Spleen (tissue), 11 donors: ENCODE results near the gene ELOVL4. TPM values are rescaled to one million over a fixed set of nuclear protein-coding genes. Genes with fewer than 3 reads are reported as not detected.

ENCODE experiments used
- DNase-seq: peaks from one replicate; pipeline ENCODE4 v3.0.0-alpha.2; 2020
- H3K27ac ChIP-seq, 8 donors: fragments of 200-600 bp; sonication (generic) in 7 of 8; 1 replicate in 4 of 8; 2 replicates in 4 of 8; pipeline versions ENCODE4 v1.5.0 to v1.8.0; 2016 to 2021; ENCODE audit warnings: inconsistent platforms in 4 of 8, mild to moderate bottlenecking in 4 of 8, moderate library complexity in 1 of 8
- H3K27me3 ChIP-seq, 7 donors: fragments of 200-600 bp; sonication (generic) in 6 of 7; replicated peaks in 1 of 7; 1 replicate in 4 of 7; 2 replicates in 3 of 7; pipeline versions ENCODE4 v1.5.0 to v1.8.0; 2016 to 2021; ENCODE audit warnings: inconsistent platforms in 3 of 7, mild to moderate bottlenecking in 1 of 7
- H3K36me3 ChIP-seq, 6 donors: fragments of 200-600 bp; sonication (generic) in 5 of 6; 1 replicate in 4 of 6; 2 replicates in 2 of 6; pipeline versions ENCODE4 v1.5.0 to v1.8.0; 2016 to 2021; ENCODE audit warnings: inconsistent platforms in 2 of 6
- H3K4me1 ChIP-seq, 6 donors: fragments of 200-600 bp; sonication (generic) in 5 of 6; 1 replicate in 3 of 6; 2 replicates in 3 of 6; pipeline versions ENCODE4 v1.5.0 to v1.8.0; 2016 to 2021; ENCODE audit warnings: inconsistent platforms in 3 of 6
- H3K4me3 ChIP-seq, 8 donors: fragments of 200-600 bp; sonication (generic) in 7 of 8; 1 replicate in 4 of 8; 2 replicates in 4 of 8; pipeline versions ENCODE4 v1.5.0 to v1.8.0; 2016 to 2021; ENCODE audit warnings: inconsistent platforms in 4 of 8, mild to moderate bottlenecking in 4 of 8, moderate library complexity in 2 of 8
- H3K9me3 ChIP-seq, 8 donors: fragments of 200-600 bp; sonication (generic) in 7 of 8; 1 replicate in 4 of 8; 2 replicates in 4 of 8; pipeline versions ENCODE4 v1.5.0 to v1.8.0; 2016 to 2021; ENCODE audit warnings: inconsistent platforms in 4 of 8
- POLR2A ChIP-seq, 3 donors: fragments of 450-650 bp; IDR thresholded peaks; one replicate each; pipeline ENCODE4 v1.5.1; 2017; ENCODE audit warnings: antibody characterized with exemption in 3 of 3, mild to moderate bottlenecking in 1 of 3
- POLR2AphosphoS5 ChIP-seq, 3 donors: sonication (generic); formaldehyde crosslinking; IDR thresholded peaks; one replicate each; pipeline ENCODE4 v1.5.1; 2017; ENCODE audit warnings: antibody characterized with exemption in 3 of 3
- WGBS, 5 donors: extraction: QIAGEN DNeasy Blood & Tissue Kit in 3 of 5; methylation state at CpG; one replicate each; pipeline versions ENCODE4 v1.1.5 to v1.1.7; 2013 to 2018; 5-methylcytosine and 5-hydroxymethylcytosine counted together
- intact Hi-C: fragments of 100-400 bp; cut with DNase I; formaldehyde crosslinking; loops from one replicate; pipeline ENCODE4 v1.15.0; 2023; ENCODE audit warnings: low total_unique reads
- polyA plus RNA-seq, 3 donors: library from polyadenylated mRNA; stranded (reverse); fragments of 200-250 nt; gene quantifications; one replicate each; pipeline ENCODE4 v1.2.1, GENCODE V29; 2013
- total RNA-seq, 7 donors: library from RNA; depleted of rRNA in 3 of 7; stranded (reverse); fragments of >200 nt in 3 of 7; fragmentation: NEBNext Ultra II Directional in 4 of 7; extraction: Animal tissue kit (Norgen Biotek cat#: 25700) in 4 of 7; gene quantifications; one replicate each; pipeline versions ENCODE4 v1.1.0 to v1.2.1, GENCODE V29; 2016 to 2021
- TF ChIP-seq, protein P1 (sequence below), 11 experiments: fragments of 200-600 bp in 7 of 11; fragments of 450-650 bp in 4 of 11; sonication (generic) in 4 of 11; IDR thresholded peaks in 8 of 11; conservative IDR thresholded peaks in 3 of 11; 1 replicate in 7 of 11; 2 replicates in 4 of 11; pipeline versions ENCODE4 v1.4.0 to v1.8.0; 2016 to 2021; ENCODE audit warnings: antibody characterized with exemption in 11 of 11, inconsistent platforms in 4 of 11, mild to moderate bottlenecking in 1 of 11
- donor health status: healthy with polysubstance abuse.
- donor health status: DM: no; HTN: no; CAD: no; lungs with moderate emphysema.
- donor health status: DM: no; HTN: no; CAD: no.
- donor health status: Bipolar disorder and iron deficiency.
- donor health status: healthy.
- donor health status: DM: no; HTN: no; CAD: no.
- donor health status: DM: yes; HTN: yes; CAD: no.

The ELOVL4 gene
- total and polyA plus RNA-seq, 10 donors: 0.17 to 0.77 (median 0.25) TPM

DNA sequence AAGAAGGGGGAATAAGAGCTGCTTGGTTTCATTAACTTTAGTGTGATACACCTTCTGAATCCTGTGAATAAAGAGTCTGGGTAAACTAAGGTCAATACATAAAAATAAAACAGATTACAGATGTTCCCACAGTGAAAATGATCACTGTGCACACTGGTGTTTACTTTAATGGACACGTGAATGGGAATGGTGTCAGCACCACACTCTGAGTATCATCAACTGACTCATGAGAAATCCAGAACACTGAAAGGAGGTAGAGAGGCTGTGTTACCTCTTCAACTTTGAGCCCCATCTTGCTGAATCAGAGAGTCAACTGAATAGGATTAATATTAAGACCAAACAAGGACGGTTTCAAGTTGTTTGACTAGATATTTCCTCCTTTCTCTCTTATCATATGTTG is 75.0 kb downstream of the ELOVL4 start:
- intact Hi-C loops: no loop called here
- no peak overlapping the region for H3K27ac ChIP-seq
- 44 to 83% (median 58%) methylated on average over 2 of the region's 2 CpGs for WGBS, 5 donors

DNA sequence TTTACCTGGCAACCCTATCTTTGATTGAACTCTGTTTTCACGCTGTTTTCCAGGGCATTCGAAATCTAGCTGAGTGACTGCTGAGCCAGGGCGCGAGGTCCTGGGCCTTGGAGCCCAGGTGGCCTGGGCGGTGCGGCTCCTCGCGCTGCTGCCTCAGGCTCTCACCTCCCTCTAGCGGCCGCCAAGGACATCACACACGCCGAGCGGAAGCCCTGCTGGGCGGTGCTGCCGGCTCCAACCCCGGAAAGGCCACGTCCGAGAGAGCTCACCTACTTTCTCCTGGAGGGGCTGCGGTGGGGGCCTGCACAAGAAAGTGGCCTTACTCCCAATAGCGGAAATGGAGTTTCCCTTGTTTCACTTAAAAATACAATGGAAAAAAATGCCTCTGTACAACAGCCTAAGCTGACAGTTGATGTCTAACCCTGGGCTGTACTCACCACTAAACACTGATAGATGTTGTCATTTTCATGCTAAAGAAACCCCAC is 77.7 kb downstream of the ELOVL4 start:
- H3K4me3 ChIP-seq: peak overlapping the region in 4 of 8 donors; percentile 2 to 51 (median 18)
- TF ChIP-seq, protein P1, sequence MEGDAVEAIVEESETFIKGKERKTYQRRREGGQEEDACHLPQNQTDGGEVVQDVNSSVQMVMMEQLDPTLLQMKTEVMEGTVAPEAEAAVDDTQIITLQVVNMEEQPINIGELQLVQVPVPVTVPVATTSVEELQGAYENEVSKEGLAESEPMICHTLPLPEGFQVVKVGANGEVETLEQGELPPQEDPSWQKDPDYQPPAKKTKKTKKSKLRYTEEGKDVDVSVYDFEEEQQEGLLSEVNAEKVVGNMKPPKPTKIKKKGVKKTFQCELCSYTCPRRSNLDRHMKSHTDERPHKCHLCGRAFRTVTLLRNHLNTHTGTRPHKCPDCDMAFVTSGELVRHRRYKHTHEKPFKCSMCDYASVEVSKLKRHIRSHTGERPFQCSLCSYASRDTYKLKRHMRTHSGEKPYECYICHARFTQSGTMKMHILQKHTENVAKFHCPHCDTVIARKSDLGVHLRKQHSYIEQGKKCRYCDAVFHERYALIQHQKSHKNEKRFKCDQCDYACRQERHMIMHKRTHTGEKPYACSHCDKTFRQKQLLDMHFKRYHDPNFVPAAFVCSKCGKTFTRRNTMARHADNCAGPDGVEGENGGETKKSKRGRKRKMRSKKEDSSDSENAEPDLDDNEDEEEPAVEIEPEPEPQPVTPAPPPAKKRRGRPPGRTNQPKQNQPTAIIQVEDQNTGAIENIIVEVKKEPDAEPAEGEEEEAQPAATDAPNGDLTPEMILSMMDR (IDR thresholded peaks at IDR 0.05 in 8 of 11, conservative IDR thresholded peaks at IDR 0.05 in 3 of 11): peak; percentile 54 to 97 (median 87)
- peak in 2 of 3 donors; percentile 36 to 66 for TF ChIP-seq POLR2AphosphoS5 (IDR thresholded peaks at IDR 0.05)
- no peak for TF ChIP-seq POLR2A (IDR thresholded peaks at IDR 0.05)
- intact Hi-C loops: loop anchor here (5.0 kb wide), 1 partner anchor 92 kb away; no protein-coding TSS in a partner anchor

More for the DNA sequence above, 75.0 kb downstream of the ELOVL4 start:
- DNase-seq: no peak
- H3K4me3 ChIP-seq: no peak overlapping the region
- H3K27me3 ChIP-seq: no peaks in the 10 kb centered on the region
- TF ChIP-seq, protein P1 (IDR thresholded peaks at IDR 0.05 in 8 of 11, conservative IDR thresholded peaks at IDR 0.05 in 3 of 11): no peak
- TF ChIP-seq POLR2AphosphoS5 (IDR thresholded peaks at IDR 0.05): no peak
- no peak for TF ChIP-seq POLR2A (IDR thresholded peaks at IDR 0.05)
- H3K9me3 ChIP-seq: no peaks in the 10 kb centered on the region
- no peaks in the 10 kb centered on the region for H3K36me3 ChIP-seq
- H3K4me1 ChIP-seq: peaks cover 0 to 21% (median 14%) of the 10 kb centered on the region in 6 donors

DNA sequence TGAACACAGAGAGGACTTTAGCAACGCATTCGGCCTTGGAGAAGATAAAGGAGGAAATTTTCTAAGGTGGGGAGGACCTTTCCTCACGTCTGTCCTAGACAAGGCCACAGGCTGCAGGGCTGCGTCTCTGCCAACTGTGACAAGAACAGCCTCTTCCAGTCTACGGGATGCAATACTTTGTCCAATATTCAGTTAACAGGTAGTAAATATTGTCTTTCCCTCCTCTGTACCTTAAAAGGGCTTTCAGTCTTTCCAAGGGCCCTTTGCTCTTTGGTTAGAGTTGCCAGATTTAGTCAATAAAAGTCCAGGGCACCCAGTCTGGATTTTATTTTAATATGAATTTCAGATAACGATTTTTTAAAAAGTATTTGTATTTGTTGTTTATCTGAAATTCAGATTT is 78.2 kb downstream of the ELOVL4 start:
- Histone ChIP-seq H3K27me3 (no peaks in the 10 kb centered on the region), H3K9me3 (no peaks in the 10 kb centered on the region), H3K36me3 (no peaks in the 10 kb centered on the region), H3K4me1 (peaks cover 0 to 21% (median 14%) of the 10 kb centered on the region in 6 donors), H3K4me3 (no peak overlapping the region), H3K27ac (no peak overlapping the region)
- TF ChIP-seq POLR2AphosphoS5 (IDR thresholded peaks at IDR 0.05): no peak
- TF ChIP-seq, protein P1 (IDR thresholded peaks at IDR 0.05 in 8 of 11, conservative IDR thresholded peaks at IDR 0.05 in 3 of 11): no peak
- no peak for TF ChIP-seq POLR2A (IDR thresholded peaks at IDR 0.05)
- 73 to 90% (median 86%) methylated on average over 6 of the region's 6 CpGs for WGBS, 5 donors
- DNase-seq: no peak
- intact Hi-C loops: loop anchor here (5.0 kb wide), 1 partner anchor 92 kb away; no protein-coding TSS in a partner anchor

More for the DNA sequence above, 77.7 kb downstream of the ELOVL4 start:
- H3K27me3 ChIP-seq: no peaks in the 10 kb centered on the region
- no peaks in the 10 kb centered on the region for H3K36me3 ChIP-seq
- WGBS, 5 donors: 0 to 2% (median 1%) methylated on average over 16 to 20 of the region's 20 CpGs
- no peaks in the 10 kb centered on the region for H3K9me3 ChIP-seq
- H3K4me1 ChIP-seq: peaks cover 0 to 21% (median 14%) of the 10 kb centered on the region in 6 donors
- peak overlapping the region in 1 of 8 donors; percentile 22 for H3K27ac ChIP-seq
- peak; percentile 96 for DNase-seq

DNA sequence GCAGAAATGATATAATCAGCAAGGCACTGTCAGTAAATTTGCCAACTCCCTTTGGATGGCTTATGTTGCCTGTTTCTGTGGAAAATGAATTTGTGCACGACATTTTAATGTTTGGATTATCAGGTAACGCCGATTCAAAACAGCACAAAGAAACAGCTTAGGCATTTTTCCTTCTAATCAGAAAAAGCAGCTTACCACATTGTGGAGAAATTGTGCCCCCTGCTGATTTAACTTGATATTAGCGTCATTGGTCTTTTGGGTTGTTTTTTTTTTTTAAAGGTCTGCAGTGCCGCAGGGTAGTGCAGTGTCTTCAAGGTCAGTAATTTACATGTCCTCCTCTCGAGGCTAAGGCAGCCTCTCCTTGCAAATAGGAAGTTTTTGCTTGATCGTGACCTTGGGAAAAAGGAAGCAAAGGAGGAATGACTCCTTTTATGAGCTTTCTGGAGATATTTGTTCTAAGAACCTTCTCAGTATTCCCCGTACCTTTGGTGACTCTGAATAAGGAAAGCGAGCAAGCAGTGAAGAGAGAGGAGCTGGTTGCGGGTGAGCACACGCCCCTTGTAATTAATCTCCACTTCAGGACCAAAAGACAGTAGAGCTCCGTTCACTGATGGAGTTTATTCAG is 79.1 kb downstream of the ELOVL4 start:
- intact Hi-C loops: loop anchor here (5.0 kb wide), 1 partner anchor 91 kb away; no protein-coding TSS in a partner anchor
- WGBS, 5 donors: 23 to 40% (median 35%) methylated on average over 12 of the region's 12 CpGs
- H3K36me3 ChIP-seq: no peaks in the 10 kb centered on the region

More for the DNA sequence above, 79.1 kb downstream of the ELOVL4 start:
- peaks cover 0 to 21% (median 14%) of the 10 kb centered on the region in 6 donors for H3K4me1 ChIP-seq
- TF ChIP-seq, protein P1 (IDR thresholded peaks at IDR 0.05 in 8 of 11, conservative IDR thresholded peaks at IDR 0.05 in 3 of 11): peak in 9 of 11 experiments; percentile 24 to 69 (median 55)
- no peak for TF ChIP-seq POLR2AphosphoS5 (IDR thresholded peaks at IDR 0.05)
- no peak for TF ChIP-seq POLR2A (IDR thresholded peaks at IDR 0.05)
- H3K9me3 ChIP-seq: no peaks in the 10 kb centered on the region
- DNase-seq: no peak
- H3K4me3 ChIP-seq: no peak overlapping the region
- H3K27ac ChIP-seq: no peak overlapping the region
- no peaks in the 10 kb centered on the region for H3K27me3 ChIP-seq
